HEK293T (cell line): ENCODE measurements around the gene TJP3.

Experiments used
- CTCF ChIA-PET: fragments of 350-600 bp; formaldehyde crosslinking; extraction: SDS; loops from one replicate; lab custom pipeline; 2021; ENCODE audit warnings: antibody characterized with exemption, inconsistent platforms; lab: Yijun Ruan, JAX
- POLR2A ChIA-PET: fragments of 350-600 bp; formaldehyde crosslinking; extraction: SDS; loops from one replicate; lab custom pipeline; 2020; ENCODE audit warnings: antibody characterized with exemption, inconsistent platforms; lab: Yijun Ruan, JAX
- DNase-seq: peaks from one replicate; pipeline ENCODE4 v3.0.0; 2012; ENCODE audit warnings: mixed read lengths; ENCODE audit errors: extremely low spot score
- ARNT ChIP-seq: fragments of 450-650 bp; IDR thresholded peaks from 2 replicates; pipeline ENCODE4 v1.6.1; 2017; ENCODE audit warnings: mild to moderate bottlenecking
- BHLHE40 ChIP-seq: fragments of 450-650 bp; IDR thresholded peaks from 2 replicates; pipeline ENCODE4 v1.6.1; 2016; ENCODE audit warnings: mild to moderate bottlenecking, moderate library complexity, borderline replicate concordance
- CTBP1 ChIP-seq: fragments of 450-650 bp; IDR thresholded peaks from 2 replicates; pipeline ENCODE4 v1.6.1; 2016; ENCODE audit warnings: borderline replicate concordance
- ELF4 ChIP-seq: fragments of 450-650 bp; IDR thresholded peaks from 2 replicates; pipeline ENCODE4 v1.6.1; 2017; ENCODE audit warnings: antibody characterized with exemption
- FOXA1 ChIP-seq: fragments of 450-650 bp; IDR thresholded peaks from 2 replicates; pipeline ENCODE4 v1.6.1; 2016; ENCODE audit warnings: mild to moderate bottlenecking
- FOXK2 ChIP-seq: fragments of 450-650 bp; IDR thresholded peaks from 2 replicates; pipeline ENCODE4 v1.6.1; 2016; ENCODE audit warnings: mild to moderate bottlenecking
- FOXM1 ChIP-seq: fragments of 450-650 bp; IDR thresholded peaks from 2 replicates; pipeline ENCODE4 v1.6.1; 2017; ENCODE audit warnings: mild to moderate bottlenecking, borderline replicate concordance
- HDGF ChIP-seq: fragments of 450-650 bp; IDR thresholded peaks from 2 replicates; pipeline ENCODE4 v1.6.1; 2017; ENCODE audit warnings: antibody characterized with exemption, borderline replicate concordance
- L3MBTL2 ChIP-seq: fragments of 450-650 bp; conservative IDR thresholded peaks from 2 replicates; pipeline ENCODE4 v1.6.1; 2016; ENCODE audit warnings: mild to moderate bottlenecking
- LEF1 ChIP-seq: fragments of 450-650 bp; IDR thresholded peaks from 2 replicates; pipeline ENCODE4 v1.6.1; 2017; ENCODE audit warnings: mild to moderate bottlenecking, borderline replicate concordance
- NFRKB ChIP-seq: fragments of 450-650 bp; IDR thresholded peaks from 2 replicates; pipeline ENCODE4 v1.6.1; 2016; ENCODE audit warnings: mild to moderate bottlenecking, moderate library complexity
- SP1 ChIP-seq: fragments of 450-650 bp; IDR thresholded peaks from 2 replicates; pipeline ENCODE4 v1.6.1; 2017
- SUZ12 ChIP-seq: fragments of 450-650 bp; IDR thresholded peaks from 2 replicates; pipeline ENCODE4 v1.6.1; 2016; ENCODE audit warnings: mild to moderate bottlenecking
- TARDBP ChIP-seq: fragments of 450-650 bp; IDR thresholded peaks from 2 replicates; pipeline ENCODE4 v1.6.1; 2016
- ZNF384 ChIP-seq: fragments of 450-650 bp; IDR thresholded peaks from 2 replicates; pipeline ENCODE4 v1.6.1; 2016
- TF ChIP-seq, protein P1 (sequence below): fragments of 450-650 bp; IDR thresholded peaks from 2 replicates; pipeline ENCODE4 v1.6.1; 2016

Gene TJP3

DNA sequence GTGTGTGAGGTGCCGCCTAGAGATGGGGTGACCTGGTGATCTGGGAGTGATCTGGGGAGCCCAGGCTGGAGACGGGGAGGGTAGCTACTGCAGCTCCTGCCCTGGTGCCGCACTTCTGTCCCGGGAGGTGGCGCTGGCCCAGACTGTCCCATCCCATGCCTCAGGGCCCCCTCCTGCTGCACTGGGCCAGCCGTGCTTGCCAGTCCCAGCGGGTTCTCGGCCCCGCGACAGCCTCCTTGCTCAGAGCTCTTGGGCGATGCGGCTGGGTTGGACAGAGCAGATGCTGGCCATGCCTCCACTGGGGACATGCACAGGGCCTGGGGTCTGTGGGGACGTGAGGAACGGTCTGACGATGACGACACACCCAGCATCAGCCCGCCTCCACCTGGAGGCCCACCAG lies 61.3 kb downstream of the TJP3 start:
- POLR2A ChIA-PET, result no interaction called here
- no peak for DNase-seq
- CTCF ChIA-PET, result interaction anchor here (0.6 kb wide), 1 partner anchor 58 kb away, joined by 4 read pairs; no protein-coding TSS in a partner anchor
- no peak for TF ChIP-seq FOXA1
- no peak for TF ChIP-seq CTBP1
- no peak for TF ChIP-seq LEF1
- TF ChIP-seq SUZ12, result no peak
- TF ChIP-seq ARNT, result no peak
- TF ChIP-seq ELF4, result no peak
- TF ChIP-seq L3MBTL2, result no peak
- no peak for TF ChIP-seq FOXK2
- no peak for TF ChIP-seq ZNF384
- no peak for TF ChIP-seq FOXM1
- TF ChIP-seq NFRKB, result no peak

DNA sequence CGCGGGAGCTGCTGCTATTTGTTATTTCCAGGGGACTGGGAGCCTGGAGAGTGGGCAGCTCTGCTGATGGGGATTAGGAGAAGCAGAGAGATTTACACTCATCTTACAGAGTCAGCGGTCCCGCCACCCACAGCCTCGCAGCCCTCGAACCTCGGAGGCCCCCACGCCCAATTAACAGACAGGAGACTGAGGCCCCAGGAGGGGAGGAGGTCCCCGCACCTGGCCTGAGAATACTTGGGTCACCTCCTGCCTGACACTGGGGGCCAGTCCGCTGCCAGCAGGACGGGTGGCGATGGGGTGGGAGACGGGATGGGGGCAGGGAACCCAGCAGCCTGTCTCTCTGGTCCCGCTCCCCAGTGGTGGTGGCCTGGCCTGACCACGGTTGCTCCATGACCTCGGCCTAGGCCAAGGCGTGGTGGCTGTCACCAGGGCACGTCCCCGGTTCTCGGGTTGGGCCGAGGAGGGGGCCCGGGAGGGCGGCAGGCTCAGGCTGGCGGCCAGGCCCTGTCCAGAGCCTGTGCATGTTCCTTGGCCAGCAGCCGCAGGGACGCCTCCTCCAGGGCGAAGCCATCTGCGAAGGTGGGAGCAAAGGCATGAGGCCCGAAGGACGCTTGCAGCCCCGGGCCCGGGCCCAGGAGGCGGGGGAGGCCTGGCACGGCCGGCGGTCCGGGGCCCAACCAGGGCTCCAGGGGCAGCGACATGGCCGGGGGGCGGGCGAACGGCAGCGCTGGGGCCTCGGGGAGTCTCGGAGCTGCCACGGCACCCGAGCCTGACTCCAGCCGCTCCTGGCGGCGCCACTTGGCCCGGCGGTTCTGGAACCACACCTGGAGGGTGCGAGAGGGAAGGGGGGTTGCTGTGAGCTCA lies 62.2 kb downstream of the TJP3 start:
- TF ChIP-seq NFRKB, result no peak
- TF ChIP-seq ELF4, result no peak
- TF ChIP-seq LEF1, result no peak
- no peak for TF ChIP-seq SP1
- no peak for TF ChIP-seq TARDBP
- TF ChIP-seq ZNF384, result no peak
- no peak for TF ChIP-seq ARNT
- TF ChIP-seq BHLHE40, result no peak
- TF ChIP-seq L3MBTL2, result no peak
- no peak for TF ChIP-seq FOXM1
- ChIA-PET POLR2A (interaction anchor here (1.3 to 1.6 kb wide), 2 partner anchors 8 to 13 kb away, joined by 3 to 27 read pairs; partner anchors contain the start of gene MRPL54), CTCF (no interaction called here)
- DNase-seq, result no peak

DNA sequence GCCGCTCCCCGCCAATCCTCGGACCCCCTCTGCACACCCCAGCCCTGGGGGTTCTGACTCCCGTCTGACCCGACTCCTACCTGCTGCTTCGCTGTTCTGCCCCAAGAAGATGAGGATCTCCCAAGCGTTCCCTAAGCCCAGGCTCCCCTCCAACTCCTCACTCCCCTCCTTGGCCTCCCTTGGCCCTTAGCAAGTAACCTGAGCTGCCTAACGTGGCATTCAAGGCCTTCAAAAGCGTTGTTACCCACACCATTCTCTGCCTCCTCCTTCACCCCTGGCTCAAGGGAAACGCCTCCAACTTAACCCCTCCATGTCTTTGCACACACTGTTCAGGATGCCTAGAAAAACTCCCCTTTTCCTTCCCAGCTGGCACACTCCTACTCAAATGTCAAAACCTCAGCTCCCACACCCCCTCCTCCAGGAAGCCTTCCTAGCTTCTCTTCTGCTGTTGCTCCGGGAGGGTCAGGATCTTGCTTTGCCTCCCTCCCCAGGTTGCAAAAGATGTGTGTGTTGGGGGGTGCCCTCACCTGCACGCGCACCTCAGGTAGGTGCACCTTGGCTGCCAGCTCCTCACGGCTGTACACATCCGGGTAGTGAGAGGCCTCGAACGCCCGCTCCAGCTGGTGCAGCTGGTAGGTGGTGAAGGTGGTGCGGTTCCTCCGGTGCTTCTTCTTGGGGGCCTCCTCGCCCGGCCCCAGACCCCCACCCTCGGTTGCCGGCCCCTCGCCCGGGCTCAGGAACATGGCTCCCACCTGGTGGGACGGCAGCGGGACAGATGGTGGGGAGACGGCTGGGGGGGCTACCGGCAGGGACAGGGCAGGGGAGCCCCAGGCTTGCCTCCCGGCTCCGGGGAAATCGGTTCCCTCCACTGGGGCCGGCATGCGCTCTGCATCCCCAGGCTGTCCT lies 63.1 kb downstream of the TJP3 start:
- DNase-seq, result no peak
- TF ChIP-seq ZNF384, result no peak
- no peak for TF ChIP-seq ARNT
- TF ChIP-seq SUZ12, result no peak
- no peak for TF ChIP-seq SP1
- TF ChIP-seq BHLHE40, result no peak
- no peak for TF ChIP-seq L3MBTL2
- no peak for TF ChIP-seq TARDBP
- TF ChIP-seq LEF1, result no peak
- no peak for TF ChIP-seq CTBP1
- no peak for TF ChIP-seq FOXA1
- no peak for TF ChIP-seq ELF4
- no peak for TF ChIP-seq HDGF
- POLR2A ChIA-PET, result interaction anchor here (1.3 to 1.6 kb wide), 2 partner anchors 9 to 12 kb away, joined by 3 to 27 read pairs; partner anchors contain the start of gene MRPL54
- CTCF ChIA-PET, result interaction anchor here (0.7 kb wide), 1 partner anchor 9 kb away, joined by 4 read pairs; the partner anchor contains the start of gene MRPL54

DNA sequence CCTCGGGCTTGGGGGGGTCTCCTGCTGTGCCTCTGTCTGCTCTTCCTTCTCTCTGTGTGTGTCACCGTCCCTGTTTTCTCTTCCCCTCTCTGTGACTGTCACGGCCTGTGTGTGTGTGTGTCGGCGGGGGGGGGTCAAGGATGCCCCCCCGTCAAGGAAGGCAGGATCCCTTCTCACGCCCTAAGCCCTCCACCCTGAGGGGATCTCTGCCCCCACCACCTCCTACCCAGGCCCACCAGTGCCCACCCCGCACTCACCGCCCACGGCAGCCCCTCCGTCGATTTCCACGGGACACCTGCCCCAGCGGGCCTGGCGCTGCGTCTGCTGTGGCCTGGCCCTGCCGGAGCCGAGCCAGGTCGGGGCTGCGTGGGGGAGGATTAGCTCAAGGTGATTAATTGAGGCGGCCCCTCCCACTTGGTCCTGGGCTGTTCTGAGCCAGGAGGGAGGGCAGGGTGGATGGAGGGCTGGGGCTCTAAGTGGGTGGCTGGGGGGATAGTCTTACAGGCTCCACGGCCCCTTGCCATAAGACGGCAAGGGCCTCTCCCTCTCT lies 63.8 kb downstream of the TJP3 start, which contains the start of gene RAX2:
RAX2 (minus strand) TSS at position 323 of the 550 bp plus-strand sequence. CDS start 486 bp downstream, outside the sequence.
- DNase-seq, result no peak
- no peak for TF ChIP-seq HDGF
- ChIA-PET POLR2A (interaction anchor here (1.3 to 1.6 kb wide), 2 partner anchors 9 kb away, joined by 8 to 27 read pairs; partner anchors contain the start of gene MRPL54), CTCF (no interaction called here)

DNA sequence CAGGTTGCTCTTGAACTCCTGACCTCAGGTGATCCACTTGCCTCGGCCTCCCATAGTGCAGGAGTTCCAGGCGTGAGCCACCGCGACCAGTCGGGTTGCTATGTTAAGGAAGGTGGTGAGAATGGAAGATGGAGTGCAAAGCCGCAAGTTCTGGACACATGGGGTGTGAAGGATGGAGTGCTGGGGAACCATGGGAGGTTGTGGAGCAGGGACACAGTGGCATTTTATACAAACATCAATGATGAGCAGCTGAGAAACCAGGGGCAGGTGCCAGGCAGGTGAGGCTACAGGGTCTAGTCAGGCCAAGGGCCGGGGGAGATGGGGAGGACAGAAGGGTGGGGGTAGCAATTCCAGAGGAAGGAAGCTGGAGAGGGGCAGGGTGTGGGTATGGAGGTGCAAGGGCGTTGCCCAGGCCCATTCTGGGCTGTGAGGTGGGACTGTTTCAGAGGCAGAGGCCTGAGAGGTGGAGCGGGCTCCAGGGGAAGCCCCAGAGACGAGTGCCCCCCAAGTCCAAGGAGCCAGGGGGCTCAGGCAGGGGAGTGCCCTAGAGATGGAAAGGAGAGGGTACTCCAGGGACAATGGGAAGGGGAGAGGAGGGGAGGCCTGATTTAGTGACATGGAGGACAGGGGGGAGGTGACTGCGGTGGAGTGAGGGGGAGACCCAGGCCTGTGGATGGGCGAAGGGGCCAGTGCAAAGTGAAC lies 65.8 kb downstream of the TJP3 start:
- ChIA-PET POLR2A (interaction anchor here (1.5 kb wide), 1 partner anchor 11 kb away, joined by 18 read pairs; the partner anchor contains the start of gene MRPL54), CTCF (no interaction called here)
- no peak for DNase-seq
- TF ChIP-seq FOXA1 (no peak), TARDBP (no peak), SP1 (no peak), ELF4 (no peak), FOXM1 (no peak), SUZ12 (no peak), CTBP1 (no peak)
- TF ChIP-seq, protein P1, sequence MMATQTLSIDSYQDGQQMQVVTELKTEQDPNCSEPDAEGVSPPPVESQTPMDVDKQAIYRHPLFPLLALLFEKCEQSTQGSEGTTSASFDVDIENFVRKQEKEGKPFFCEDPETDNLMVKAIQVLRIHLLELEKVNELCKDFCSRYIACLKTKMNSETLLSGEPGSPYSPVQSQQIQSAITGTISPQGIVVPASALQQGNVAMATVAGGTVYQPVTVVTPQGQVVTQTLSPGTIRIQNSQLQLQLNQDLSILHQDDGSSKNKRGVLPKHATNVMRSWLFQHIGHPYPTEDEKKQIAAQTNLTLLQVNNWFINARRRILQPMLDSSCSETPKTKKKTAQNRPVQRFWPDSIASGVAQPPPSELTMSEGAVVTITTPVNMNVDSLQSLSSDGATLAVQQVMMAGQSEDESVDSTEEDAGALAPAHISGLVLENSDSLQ, result no peak

DNA sequence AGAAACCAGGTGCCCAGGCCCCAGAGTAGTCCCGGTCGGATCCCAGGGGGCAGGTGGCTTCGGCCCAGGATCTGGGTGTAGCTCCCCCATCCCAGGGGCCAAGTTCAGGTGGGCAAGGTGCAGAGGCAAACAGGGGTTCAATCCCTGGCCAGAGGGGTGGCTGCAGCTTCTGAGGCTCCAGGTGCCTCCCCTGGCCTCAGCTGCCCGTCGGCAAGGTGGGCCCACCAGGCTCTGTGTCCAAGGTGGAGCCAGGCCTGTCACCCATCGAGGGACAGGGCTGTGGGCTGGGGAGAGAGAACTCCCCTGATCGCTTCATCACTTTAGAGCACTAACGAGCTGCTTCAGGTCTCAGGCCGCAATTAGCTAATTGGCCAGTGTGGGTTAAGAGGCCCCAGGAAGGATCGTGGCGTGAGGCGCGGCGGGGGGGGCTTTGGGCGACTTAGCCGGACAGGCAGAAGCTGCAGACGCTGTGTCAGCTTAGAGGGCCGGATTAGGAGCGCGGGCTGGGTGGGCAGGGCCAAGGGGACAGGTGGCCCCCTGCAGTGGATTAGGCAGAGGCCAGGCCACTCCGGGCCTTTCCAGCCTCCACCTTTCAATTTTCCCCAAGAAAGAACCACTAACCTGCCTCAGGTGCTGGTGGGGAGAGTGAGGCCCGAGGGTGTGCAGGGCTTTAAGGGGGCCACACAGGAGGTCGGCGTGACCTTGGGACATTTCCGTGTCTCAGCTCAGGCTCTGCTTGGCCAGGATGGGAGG lies 66.6 kb downstream of the TJP3 start:
- TF ChIP-seq ELF4, result no peak
- TF ChIP-seq HDGF, result no peak
- TF ChIP-seq SUZ12, result no peak
- TF ChIP-seq FOXA1, result no peak
- no peak for TF ChIP-seq TARDBP
- TF ChIP-seq FOXK2, result no peak
- TF ChIP-seq FOXM1, result no peak
- no peak for TF ChIP-seq L3MBTL2
- TF ChIP-seq NFRKB, result no peak
- TF ChIP-seq, protein P1, result no peak
- TF ChIP-seq SP1, result no peak
- CTCF ChIA-PET, result no interaction called here
- POLR2A ChIA-PET, result interaction anchor here (1.5 kb wide), 1 partner anchor 12 kb away, joined by 18 read pairs; the partner anchor contains the start of gene MRPL54
- DNase-seq, result no peak
